ENCODE results near the gene TRIM15. TPM values are rescaled to one million over a fixed set of nuclear protein-coding genes. Genes with fewer than 3 reads are reported as not detected.

The TRIM15 gene
- total and polyA plus RNA-seq, 2 of the 4 experiments (the other 2 are of a cell fraction) = not detected

DNA sequence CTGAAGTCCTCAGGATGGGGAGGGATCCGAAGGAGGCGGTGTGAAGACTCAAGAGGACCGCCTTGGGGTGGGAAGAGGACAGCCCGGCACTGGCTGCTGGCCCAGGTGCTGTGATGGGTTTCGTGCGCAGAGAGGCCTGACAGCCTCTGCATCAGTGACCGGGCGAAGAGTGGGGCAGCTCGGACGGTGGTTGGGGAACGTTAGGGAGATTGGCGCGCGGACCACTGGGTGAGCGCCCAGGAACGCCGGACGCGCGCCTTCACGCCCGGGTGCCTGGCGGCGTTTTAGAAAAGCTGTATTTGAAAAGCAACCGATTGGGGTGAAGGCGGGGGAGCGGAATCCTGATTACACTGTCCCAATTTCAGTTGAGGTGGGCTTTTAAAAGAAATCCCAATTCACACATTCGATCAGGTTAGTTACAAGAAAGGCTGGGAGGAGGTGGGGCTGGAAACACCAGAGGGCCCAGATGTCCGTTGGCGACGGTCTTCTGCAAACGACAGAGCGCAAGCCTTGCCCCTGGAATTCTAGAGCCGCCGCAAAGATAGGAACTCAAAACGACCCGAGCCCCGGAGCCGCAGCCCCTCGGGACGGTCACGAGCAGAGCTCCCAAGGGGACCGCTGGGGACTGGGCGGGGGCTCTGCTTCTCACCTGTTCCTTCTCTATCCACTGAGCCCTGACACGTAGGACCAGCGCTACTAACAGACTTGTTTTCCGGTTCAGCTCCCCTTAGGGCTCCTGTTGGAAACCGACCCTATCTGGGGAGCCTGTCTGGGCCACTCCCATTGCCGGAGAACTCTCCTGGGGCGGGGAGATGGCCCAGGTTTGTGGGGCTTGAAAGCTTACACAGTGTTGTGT is 35.9 kb upstream of the TRIM15 start (continued):
- no peak for TF ChIP-seq MAZ (IDR thresholded peaks at IDR 0.05; ENCODE audit: borderline replicate concordance, low read depth, low read length)

DNA sequence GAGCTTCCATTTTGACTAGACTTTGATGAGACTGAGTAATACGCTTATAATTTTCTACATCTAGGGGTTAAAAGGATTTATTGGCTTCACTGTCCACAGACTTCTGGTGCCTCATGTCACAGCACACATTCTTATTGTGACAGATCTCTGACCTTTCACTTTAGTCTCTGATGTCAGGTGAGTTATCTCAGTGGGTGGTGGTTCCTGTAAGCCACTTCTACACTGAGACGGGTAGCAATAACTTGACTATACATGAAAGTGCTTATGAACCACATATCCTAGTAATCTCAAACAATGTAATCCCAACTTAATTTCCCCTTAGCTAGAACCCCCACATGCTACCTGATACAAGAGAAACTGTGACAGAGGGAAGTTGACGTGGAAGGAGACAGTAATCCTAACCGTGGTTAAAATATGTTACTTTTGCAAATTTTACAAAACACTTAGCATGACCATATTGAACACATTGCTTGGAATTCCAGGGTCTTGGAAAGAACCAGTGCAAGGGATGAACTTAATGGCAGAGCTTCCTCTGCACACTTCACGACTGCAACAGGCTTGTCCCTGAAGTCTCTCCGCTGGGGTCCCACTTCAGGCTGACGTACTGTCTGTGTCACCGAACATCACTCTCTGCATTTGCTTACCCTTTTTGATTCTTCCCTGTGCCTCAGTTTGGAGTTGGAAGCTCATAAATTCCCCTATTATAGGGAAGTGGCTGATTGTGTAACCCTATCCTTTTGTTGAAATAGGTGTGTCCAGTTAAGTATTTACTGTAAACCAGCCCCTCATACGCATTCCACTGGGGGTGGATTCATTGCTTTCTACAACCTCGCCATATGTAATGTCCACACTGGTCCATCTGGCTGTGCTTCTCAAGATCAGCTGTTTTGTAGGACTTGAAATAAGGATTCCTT is 33.8 kb upstream of the TRIM15 start:
- H3K9me1 ChIP-seq (ENCODE audit: insufficient read depth, low read length) = no peaks in the 10 kb centered on the region
- no peak overlapping the region for H2BK120ac ChIP-seq (ENCODE audit: low read depth, low read length)
- no peak overlapping the region for H3K23ac ChIP-seq (ENCODE audit: low read depth, low read length)
- no peak overlapping the region for H2BK15ac ChIP-seq (ENCODE audit: low read depth, low read length)
- BruUV-seq (replicated peaks) = no TSS peak
- dilution Hi-C loops (cut with HindIII; ENCODE audit: low sequenced_read_pairs, unreplicated experiment) (no loop called here), in situ Hi-C loops (cut with MboI; ENCODE audit: low sequenced_read_pairs) (loop anchor here (10.0 kb wide), 1 partner anchor 285 kb away; no protein-coding TSS in a partner anchor), intact Hi-C loops (cut with micrococcal nuclease) (loop anchor here (2.0 kb wide), 1 partner anchor 63 kb away; the partner anchor contains the start of gene PPP1R11)
- H3K18ac ChIP-seq (ENCODE audit: low read depth, low read length) = no peak overlapping the region
- no peak overlapping the region for H4K8ac ChIP-seq (ENCODE audit: low read depth in 2 of 2, low read length in 2 of 2)
- peaks cover 51% of the 10 kb centered on the region for H3K27me3 ChIP-seq (ENCODE audit: control insufficient read depth, insufficient read depth, low read length)
- ATAC-seq (ENCODE audit: low read depth) = no peak
- ChIA-PET POLR2A (ENCODE audit: unreplicated experiment) (no interaction called here), CTCF (interaction anchor here (0.5 to 6.1 kb wide), 5 partner anchors 11 to 281 kb away, joined by 3 to 54 read pairs (median 5); no protein-coding TSS in a partner anchor)
- H3K9ac ChIP-seq (ENCODE audit: low read depth, low read length) = no peak overlapping the region
- H3K79me1 ChIP-seq (ENCODE audit: low read depth in 1 of 2, low read length in 2 of 2) = no peaks in the 10 kb centered on the region
- DNase-seq = no peak
- no peak overlapping the region for H3K4me2 ChIP-seq (ENCODE audit: low read depth, low read length)
- H2AK5ac ChIP-seq (ENCODE audit: low read depth, low read length) = no peak overlapping the region
- H4K91ac ChIP-seq (ENCODE audit: insufficient read depth, low read depth, low read length) = no peak overlapping the region
- no peak overlapping the region for H3K4ac ChIP-seq (ENCODE audit: low read depth, low read length)
- H3K4me1 ChIP-seq (ENCODE audit: control insufficient read depth, insufficient read depth, low read length) = no peaks in the 10 kb centered on the region
- 60% methylated on average over 1 of the region's 10 CpGs; no CpG with 5 or more reads in 1 of the 2 experiments for WGBS, 2 experiments (ENCODE audit: extremely low coverage in 2 of 2, insufficient read length in 1 of 2)
- no peak overlapping the region for H3K56ac ChIP-seq (ENCODE audit: extremely low read depth, insufficient read depth, low read length)
- H3K14ac ChIP-seq (replicated peaks; ENCODE audit: low read depth, low read length) = no peak overlapping the region
- no peaks in the 10 kb centered on the region for H4K20me1 ChIP-seq (ENCODE audit: insufficient read depth, low read length)
- no peak overlapping the region for H4K5ac ChIP-seq (ENCODE audit: low read depth, low read length)
- H2BK5ac ChIP-seq (ENCODE audit: low read depth, low read length, poor library complexity, severe bottlenecking) = no peak overlapping the region
- no peak overlapping the region for H2AFZ ChIP-seq (replicated peaks; ENCODE audit: low read length, poor library complexity)
- H3K27ac ChIP-seq (ENCODE audit: insufficient read depth, low read length) = no peak overlapping the region
- H3K4me3 ChIP-seq (ENCODE audit: insufficient read depth, low read depth, low read length) = no peak overlapping the region
- no peaks in the 10 kb centered on the region for H3K36me3 ChIP-seq (ENCODE audit: control insufficient read depth, insufficient read depth, low read length)
- H2AK9ac ChIP-seq (replicated peaks; ENCODE audit: low read depth, low read length, poor library complexity) = no peak overlapping the region
- no peaks in the 10 kb centered on the region for H3K9me3 ChIP-seq (ENCODE audit: control insufficient read depth, insufficient read depth, low read length)
- H2BK20ac ChIP-seq (ENCODE audit: low read depth, low read length) = no peak overlapping the region
- no peak for TF ChIP-seq FOS (IDR thresholded peaks at IDR 0.05; ENCODE audit: low read depth, low read length)
- no peak for TF ChIP-seq MXI1 (IDR thresholded peaks at IDR 0.05; ENCODE audit: borderline replicate concordance, low read depth, low read length)
- TF ChIP-seq CEBPB (IDR thresholded peaks at IDR 0.05; ENCODE audit: low read depth, low read length) = no peak
- TF ChIP-seq MAFK (IDR thresholded peaks at IDR 0.05; ENCODE audit: low read depth, low read length) = no peak
- TF ChIP-seq CHD1 (IDR thresholded peaks at IDR 0.05; ENCODE audit: low read depth, low read length) = no peak
- TF ChIP-seq, protein P1, sequence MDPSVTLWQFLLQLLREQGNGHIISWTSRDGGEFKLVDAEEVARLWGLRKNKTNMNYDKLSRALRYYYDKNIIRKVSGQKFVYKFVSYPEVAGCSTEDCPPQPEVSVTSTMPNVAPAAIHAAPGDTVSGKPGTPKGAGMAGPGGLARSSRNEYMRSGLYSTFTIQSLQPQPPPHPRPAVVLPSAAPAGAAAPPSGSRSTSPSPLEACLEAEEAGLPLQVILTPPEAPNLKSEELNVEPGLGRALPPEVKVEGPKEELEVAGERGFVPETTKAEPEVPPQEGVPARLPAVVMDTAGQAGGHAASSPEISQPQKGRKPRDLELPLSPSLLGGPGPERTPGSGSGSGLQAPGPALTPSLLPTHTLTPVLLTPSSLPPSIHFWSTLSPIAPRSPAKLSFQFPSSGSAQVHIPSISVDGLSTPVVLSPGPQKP (IDR thresholded peaks at IDR 0.05; ENCODE audit: borderline replicate concordance, low read depth, low read length) = no peak
- TF ChIP-seq RCOR1 (IDR thresholded peaks at IDR 0.05; ENCODE audit: insufficient replicate concordance, low read length) = no peak
- TF ChIP-seq POLR2A (IDR thresholded peaks at IDR 0.05; ENCODE audit: low read depth, low read length) = no peak
- TF ChIP-seq RAD21 (IDR thresholded peaks at IDR 0.05; ENCODE audit: low read length) = no peak
- TF ChIP-seq, protein P2, sequence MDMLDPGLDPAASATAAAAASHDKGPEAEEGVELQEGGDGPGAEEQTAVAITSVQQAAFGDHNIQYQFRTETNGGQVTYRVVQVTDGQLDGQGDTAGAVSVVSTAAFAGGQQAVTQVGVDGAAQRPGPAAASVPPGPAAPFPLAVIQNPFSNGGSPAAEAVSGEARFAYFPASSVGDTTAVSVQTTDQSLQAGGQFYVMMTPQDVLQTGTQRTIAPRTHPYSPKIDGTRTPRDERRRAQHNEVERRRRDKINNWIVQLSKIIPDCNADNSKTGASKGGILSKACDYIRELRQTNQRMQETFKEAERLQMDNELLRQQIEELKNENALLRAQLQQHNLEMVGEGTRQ (IDR thresholded peaks at IDR 0.05; ENCODE audit: low read depth, low read length) = no peak
- TF ChIP-seq NFE2L2 (IDR thresholded peaks at IDR 0.05; ENCODE audit: low read depth, low read length) = no peak
- TF ChIP-seq SMC3 (IDR thresholded peaks at IDR 0.05; ENCODE audit: low read depth, low read length) = no peak
